HG03521 (cell line): ENCODE results near the gene P2RY11.

ENCODE experiments used
- ATAC-seq: cut with Tn5 transposase; IDR thresholded peaks from one replicate; pipeline ENCODE4 v1.9.1; 2021; ENCODE audit warnings: mild to moderate bottlenecking, moderate library complexity; ENCODE audit not compliant: unreplicated experiment

The P2RY11 gene

GRCh38 chr19:10112895-10113591 is 1.6 kb downstream of the P2RY11 start:
- no peak for ATAC-seq

GRCh38 chr19:10113592-10113963 is 2.1 kb downstream of the P2RY11 start:
- no peak for ATAC-seq

- no peak for ATAC-seq
Measured at GRCh38 chr19:10113964-10114650, 2.6 kb downstream of the P2RY11 start.

- no peak for ATAC-seq
Measured at GRCh38 chr19:10114651-10115391, 3.3 kb downstream of the P2RY11 start.

GRCh38 chr19:10115392-10116084 is 4.0 kb downstream of the P2RY11 start:
- no peak for ATAC-seq

- no peak for ATAC-seq
Measured at GRCh38 chr19:10116085-10116865, 4.8 kb downstream of the P2RY11 start.

GRCh38 chr19:10116866-10117616 is 5.5 kb downstream of the P2RY11 start:
- no peak for ATAC-seq

GRCh38 chr19:10118960-10119359 is 7.5 kb downstream of the P2RY11 start:
- ATAC-seq: no peak

- no peak for ATAC-seq
Measured at GRCh38 chr19:10120538-10121189, 9.2 kb downstream of the P2RY11 start.

GRCh38 chr19:10122045-10122444 is 10.6 kb downstream of the P2RY11 start:
- ATAC-seq: no peak

GRCh38 chr19:10124429-10124828 is 12.9 kb downstream of the P2RY11 start:
- no peak for ATAC-seq

GRCh38 chr19:10126213-10126639 is 14.7 kb downstream of the P2RY11 start:
- ATAC-seq: no peak

- no peak for ATAC-seq
Measured at GRCh38 chr19:10132905-10133304, 21.4 kb downstream of the P2RY11 start.

- ATAC-seq: no peak
Measured at GRCh38 chr19:10133596-10133995, 22.1 kb downstream of the P2RY11 start.

- ATAC-seq: no peak
Measured at GRCh38 chr19:10134040-10134439, 22.5 kb downstream of the P2RY11 start.

GRCh38 chr19:10135551-10136334 is 24.2 kb downstream of the P2RY11 start:
- no peak for ATAC-seq

- no peak for ATAC-seq
Measured at GRCh38 chr19:10136936-10137335, 25.4 kb downstream of the P2RY11 start.
